SK-N-SH (cell line): Measurements from ENCODE around the gene COL4A2. TPM values are rescaled to one million over a fixed set of nuclear protein-coding genes. Genes with fewer than 3 reads are reported as not detected.

ENCODE experiments used
- CTCF ChIA-PET: fragments of 300-600, 350-600 bp; formaldehyde crosslinking; extraction: SDS; loops from one replicate; lab custom pipeline; 2021; lab: Yijun Ruan, JAX
- POLR2A ChIA-PET: fragments of 350-600 bp; sonication (Branson Sonifier 250); formaldehyde crosslinking; extraction: SDS; loops from one replicate; lab custom pipeline; 2020; ENCODE audit warnings: antibody characterized with exemption, inconsistent platforms; lab: Yijun Ruan, JAX
- DNase-seq: peaks from one replicate; pipeline ENCODE4 v3.0.0; 2012
- H2AFZ ChIP-seq: fragments of 200-600 bp; sonication (generic); 2 replicates; pipeline ENCODE4 v1.8.1; 2016; ENCODE audit warnings: antibody characterized with exemption, mild to moderate bottlenecking, low read depth
- H3F3A ChIP-seq: fragments of 200-600 bp; sonication (generic); replicated peaks from 2 replicates; pipeline ENCODE3; 2016; ENCODE audit warnings: antibody characterized with exemption, mild to moderate bottlenecking; ENCODE audit not compliant: insufficient read depth
- H3K27ac ChIP-seq, 2 experiments: fragments of 200-500 bp in 1 of 2; fragments of 200-600 bp in 1 of 2; sonication (Bioruptor generic) in 1 of 2; sonication (generic), shearing (Covaris generic) in 1 of 2; 2 replicates each; pipeline versions ENCODE4 v1.5.1 to v1.6.1; 2014 to 2016; ENCODE audit warnings: low read depth in 2 of 2, inconsistent platforms in 1 of 2, low read length in 1 of 2, mild to moderate bottlenecking in 1 of 2, mixed read lengths in 1 of 2
- H3K27me3 ChIP-seq: fragments of 200-600 bp; sonication (generic), shearing (Covaris generic); 2 replicates; pipeline ENCODE4 v1.6.1; 2016; ENCODE audit warnings: mixed run types; ENCODE audit not compliant: insufficient read depth
- H3K36me3 ChIP-seq, 2 experiments: fragments of 200-500 bp in 1 of 2; fragments of 200-600 bp in 1 of 2; sonication (Bioruptor generic) in 1 of 2; sonication (generic) in 1 of 2; replicated peaks in 1 of 2; 2 replicates each; pipeline versions ENCODE3 to v1.5.1; 2014 to 2016; ENCODE audit warnings: low read length in 1 of 2, mild to moderate bottlenecking in 1 of 2; ENCODE audit not compliant: insufficient read depth in 2 of 2, control insufficient read depth in 1 of 2
- H3K4me1 ChIP-seq, 2 experiments: fragments of 200-500 bp in 1 of 2; fragments of 200-600 bp in 1 of 2; sonication (Bioruptor generic) in 1 of 2; sonication (generic), shearing (Covaris generic) in 1 of 2; 2 replicates each; pipeline versions ENCODE4 v1.5.1 to v1.6.1; 2014 to 2016; ENCODE audit warnings: low read depth in 1 of 2, low read length in 1 of 2, mixed run types in 1 of 2; ENCODE audit not compliant: insufficient read depth in 2 of 2, control insufficient read depth in 1 of 2
- H3K4me2 ChIP-seq: fragments of 200-600 bp; sonication (generic), shearing (Covaris generic); 2 replicates; pipeline ENCODE4 v1.6.1; 2017; ENCODE audit warnings: mixed run types
- H3K4me3 ChIP-seq, 2 experiments: fragments of 200-500 bp in 1 of 2; fragments of 200-600 bp in 1 of 2; sonication (Bioruptor generic) in 1 of 2; sonication (generic), shearing (Covaris generic) in 1 of 2; 2 replicates each; pipeline versions ENCODE4 v1.5.1 to v1.8.1; 2014 to 2016; ENCODE audit warnings: low read depth in 2 of 2, inconsistent platforms in 1 of 2, low read length in 1 of 2, mild to moderate bottlenecking in 1 of 2, mixed read lengths in 1 of 2, moderate library complexity in 1 of 2
- H3K79me2 ChIP-seq: fragments of 200-600 bp; sonication (generic); 2 replicates; pipeline ENCODE4 v1.8.1; 2017; ENCODE audit warnings: mild to moderate bottlenecking; ENCODE audit not compliant: insufficient read depth
- H3K9ac ChIP-seq: fragments of 200-600 bp; sonication (generic); 2 replicates; pipeline ENCODE4 v1.6.1; 2017; ENCODE audit warnings: mixed run types
- H3K9me2 ChIP-seq: fragments of 200-600 bp; sonication (generic); 2 replicates; pipeline ENCODE4 v1.6.1; 2017; ENCODE audit warnings: mixed run types
- H3K9me3 ChIP-seq: fragments of 200-600 bp; sonication (generic); 2 replicates; pipeline ENCODE4 v1.6.1; 2017; ENCODE audit warnings: mixed run types, mild to moderate bottlenecking, moderate library complexity
- H4K20me1 ChIP-seq: fragments of 200-600 bp; sonication (generic); 2 replicates; pipeline ENCODE4 v1.6.1; 2017; ENCODE audit warnings: mild to moderate bottlenecking, mixed run types; ENCODE audit not compliant: insufficient read depth
- EP300 ChIP-seq, 2 experiments: IDR thresholded peaks; 2 replicates each; pipeline versions ENCODE4 v1.4.0 to v1.6.1; 2012; ENCODE audit warnings: borderline replicate concordance in 1 of 2, low read depth in 1 of 2, low read length in 1 of 2
- EZH2phosphoT487 ChIP-seq: fragments of 200-600 bp; sonication (generic); IDR thresholded peaks from 2 replicates; pipeline ENCODE4 v1.6.1; 2017; ENCODE audit warnings: low read depth, mixed run types, mild to moderate bottlenecking, antibody characterized with exemption, moderate library complexity, borderline replicate concordance
- FOXJ3 ChIP-seq: sonication (generic); formaldehyde crosslinking; IDR thresholded peaks from 2 replicates; pipeline ENCODE4 v1.5.1; 2020; ENCODE audit warnings: mild to moderate bottlenecking, missing genetic modification reagents
- FOXM1 ChIP-seq: IDR thresholded peaks from 2 replicates; pipeline ENCODE4 v1.4.0; 2012; ENCODE audit warnings: low read depth, mild to moderate bottlenecking
- GATA2 ChIP-seq: sonication (generic); formaldehyde crosslinking; IDR thresholded peaks from 2 replicates; pipeline ENCODE4 v1.5.0; 2020; ENCODE audit warnings: mild to moderate bottlenecking, missing genetic modification reagents
- POLR2AphosphoS5 ChIP-seq: IDR thresholded peaks from 2 replicates; pipeline ENCODE4 v1.6.1; 2012; ENCODE audit warnings: low read depth, low read length
- RAD21 ChIP-seq: IDR thresholded peaks from 2 replicates; pipeline ENCODE4 v1.6.1; 2012; ENCODE audit warnings: mild to moderate bottlenecking, low read length
- RCOR1 ChIP-seq: fragments of 150-350 bp; IDR thresholded peaks from 2 replicates; pipeline ENCODE4 v1.6.1; 2017; ENCODE audit warnings: antibody characterized with exemption, low read length
- WGBS: methylation state at CpG from one replicate; pipeline ENCODE4 v1.1.6; 2017; ENCODE audit warnings: low lambda C conversion rate; 5-methylcytosine and 5-hydroxymethylcytosine counted together
- polyA plus RNA-seq, 3 experiments: library from polyadenylated mRNA; depleted of rRNA; stranded (reverse); fragments of >200 nt; gene quantifications; 2 replicates each; pipeline ENCODE4 v1.2.3, GENCODE V29; 2012
- TF ChIP-seq, protein P1 (sequence below): fragments of 200-600 bp; sonication (generic); IDR thresholded peaks from 2 replicates; pipeline ENCODE4 v1.6.1; 2017; ENCODE audit warnings: antibody characterized with exemption, mild to moderate bottlenecking, moderate library complexity
- TF ChIP-seq, protein P2 (sequence below): IDR thresholded peaks from 2 replicates; pipeline ENCODE4 v1.6.1; 2012; ENCODE audit warnings: mild to moderate bottlenecking, low read depth, low read length, moderate library complexity
- TF ChIP-seq, protein P3 (sequence below): IDR thresholded peaks from 2 replicates; pipeline ENCODE4 v1.4.0; 2012; ENCODE audit warnings: low read depth, borderline replicate concordance
- TF ChIP-seq, protein P4 (sequence below): fragments of 150-350 bp; IDR thresholded peaks from 2 replicates; pipeline ENCODE4 v1.6.1; 2017; ENCODE audit warnings: antibody characterized with exemption, low read length, low read depth, borderline replicate concordance
- TF ChIP-seq, protein P5 (sequence below): IDR thresholded peaks from 2 replicates; pipeline ENCODE4 v1.4.0; 2012; ENCODE audit warnings: low read depth, borderline replicate concordance

Gene COL4A2
- polyA plus RNA-seq, 1 of the 3 experiments (the other 2 are of a cell fraction): 137 TPM

DNA sequence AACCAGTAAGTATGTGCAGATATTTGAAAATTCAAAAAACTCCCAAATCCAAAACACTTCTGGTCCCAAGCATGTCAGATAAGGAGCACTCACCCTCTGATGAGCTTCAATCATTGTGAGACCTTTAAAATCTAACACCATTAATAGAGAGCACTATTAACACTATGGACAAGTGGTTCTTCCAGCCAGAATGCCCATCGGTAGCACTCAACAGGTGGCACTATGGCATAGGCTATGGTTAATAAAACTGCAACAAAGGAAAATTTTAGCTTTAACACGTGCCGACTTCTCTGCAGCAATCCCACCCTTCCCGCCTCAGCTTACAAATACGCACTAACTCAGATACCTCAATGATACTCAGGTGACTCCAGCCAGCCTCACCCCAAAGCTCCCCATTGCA is 62.3 kb downstream of the COL4A2 start:
- Histone ChIP-seq H3K27me3 (no peaks in the 10 kb centered on the region), H3F3A (peaks cover 34% of the 10 kb centered on the region), H3K36me3 (no peaks in the 10 kb centered on the region), H3K4me2 (no peak overlapping the region), H3K4me1 (peaks cover 24 to 48% of the 10 kb centered on the region in 2 experiments), H3K9ac (no peak overlapping the region), H2AFZ (no peak overlapping the region), H3K27ac (no peak overlapping the region), H3K4me3 (no peak overlapping the region), H3K79me2 (peaks cover 50% of the 10 kb centered on the region), H3K9me2 (no peaks in the 10 kb centered on the region), H3K9me3 (no peaks in the 10 kb centered on the region), H4K20me1 (no peaks in the 10 kb centered on the region)
- CTCF ChIA-PET: interaction anchor here (0.9 to 2.3 kb wide), 7 partner anchors 14 to 146 kb away, joined by 3 to 9 read pairs (median 4); no protein-coding TSS in a partner anchor
- no peak for DNase-seq
- POLR2A ChIA-PET: interaction anchor here (1.0 kb wide), 1 partner anchor 65 kb away, joined by 3 read pairs; no protein-coding TSS in a partner anchor
- 91% methylated on average over 5 of the region's 5 CpGs for WGBS
- TF ChIP-seq, protein P1, sequence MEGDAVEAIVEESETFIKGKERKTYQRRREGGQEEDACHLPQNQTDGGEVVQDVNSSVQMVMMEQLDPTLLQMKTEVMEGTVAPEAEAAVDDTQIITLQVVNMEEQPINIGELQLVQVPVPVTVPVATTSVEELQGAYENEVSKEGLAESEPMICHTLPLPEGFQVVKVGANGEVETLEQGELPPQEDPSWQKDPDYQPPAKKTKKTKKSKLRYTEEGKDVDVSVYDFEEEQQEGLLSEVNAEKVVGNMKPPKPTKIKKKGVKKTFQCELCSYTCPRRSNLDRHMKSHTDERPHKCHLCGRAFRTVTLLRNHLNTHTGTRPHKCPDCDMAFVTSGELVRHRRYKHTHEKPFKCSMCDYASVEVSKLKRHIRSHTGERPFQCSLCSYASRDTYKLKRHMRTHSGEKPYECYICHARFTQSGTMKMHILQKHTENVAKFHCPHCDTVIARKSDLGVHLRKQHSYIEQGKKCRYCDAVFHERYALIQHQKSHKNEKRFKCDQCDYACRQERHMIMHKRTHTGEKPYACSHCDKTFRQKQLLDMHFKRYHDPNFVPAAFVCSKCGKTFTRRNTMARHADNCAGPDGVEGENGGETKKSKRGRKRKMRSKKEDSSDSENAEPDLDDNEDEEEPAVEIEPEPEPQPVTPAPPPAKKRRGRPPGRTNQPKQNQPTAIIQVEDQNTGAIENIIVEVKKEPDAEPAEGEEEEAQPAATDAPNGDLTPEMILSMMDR: 0 out of 2 replicates have a peak, but pooled peaks have one; percentile 16
- TF ChIP-seq EZH2phosphoT487 (no peak), FOXM1 (no peak)

DNA sequence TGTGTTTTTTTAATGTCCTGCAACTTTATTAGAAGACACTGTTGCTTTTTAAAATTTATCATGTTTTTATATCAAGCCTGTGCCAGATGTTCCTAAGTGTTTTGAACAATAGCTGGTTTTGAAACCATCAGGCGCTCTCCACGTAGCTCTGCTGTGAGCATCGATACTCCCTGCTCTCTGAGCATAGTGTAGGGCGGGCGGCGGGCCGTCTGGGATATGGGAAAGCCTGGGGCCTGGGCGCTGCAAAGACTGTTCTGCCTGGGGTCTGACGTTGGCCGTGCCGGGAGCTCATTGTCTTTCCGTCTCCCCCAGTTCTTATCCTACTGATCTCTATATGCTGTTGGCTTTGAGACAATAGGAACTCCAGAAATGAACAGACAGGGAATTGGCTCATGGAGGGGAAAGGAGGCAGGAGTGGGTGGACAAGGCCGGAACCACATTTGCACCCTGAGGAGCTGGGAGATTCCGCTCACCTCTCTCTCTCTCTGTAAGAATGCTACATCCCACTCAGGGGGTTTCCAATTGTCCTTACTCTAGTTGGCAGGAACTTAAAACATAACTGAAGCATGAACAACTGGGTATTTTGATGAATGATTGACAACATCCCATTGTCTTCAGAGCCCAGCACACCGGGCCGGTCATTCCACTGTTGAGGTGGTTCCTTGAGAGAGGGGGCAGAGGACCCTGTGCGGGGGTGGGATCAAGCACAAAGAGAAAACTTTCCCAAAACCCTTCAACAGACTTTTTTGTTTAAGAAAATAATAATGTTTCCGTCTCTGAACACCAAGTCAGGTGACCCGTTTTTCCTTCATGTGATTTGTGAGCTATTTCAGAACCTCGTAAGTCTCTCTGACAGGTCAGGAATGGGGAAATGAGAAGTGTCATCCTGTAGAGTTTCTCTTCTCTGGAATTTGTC is 64.7 kb downstream of the COL4A2 start:
- peak overlapping the region; percentile 79 for H3K4me2 ChIP-seq
- H3F3A ChIP-seq: peaks cover 29% of the 10 kb centered on the region
- peak; percentile 76 for DNase-seq
- CTCF ChIA-PET: interaction anchor here (0.6 to 2.4 kb wide), 11 partner anchors 9 to 222 kb away, joined by 3 to 13 read pairs (median 4); no protein-coding TSS in a partner anchor
- H3K9me3 ChIP-seq: no peaks in the 10 kb centered on the region
- H3K4me3 ChIP-seq: peak overlapping the region in 1 of 2 experiments; percentile 41; a peak in 2 of 4 replicates
- peak overlapping the region; percentile 67; the same call in 1 of the 2 replicates for H2AFZ ChIP-seq
- peak overlapping the region; percentile 86 to 98 for H3K27ac ChIP-seq
- POLR2A ChIA-PET: interaction anchor here (1.0 to 1.2 kb wide), 2 partner anchors 63 to 66 kb away, joined by 4 to 10 read pairs; no protein-coding TSS in a partner anchor
- peaks cover 66% of the 10 kb centered on the region for H3K79me2 ChIP-seq
- peaks cover 24 to 57% of the 10 kb centered on the region in 2 experiments for H3K4me1 ChIP-seq
- H3K9me2 ChIP-seq: no peaks in the 10 kb centered on the region
- peak overlapping the region; percentile 62 for H3K9ac ChIP-seq
- H3K36me3 ChIP-seq: no peaks in the 10 kb centered on the region
- 20% methylated on average over 19 of the region's 20 CpGs for WGBS
- H3K27me3 ChIP-seq: no peaks in the 10 kb centered on the region
- no peaks in the 10 kb centered on the region for H4K20me1 ChIP-seq
- TF ChIP-seq, protein P2, sequence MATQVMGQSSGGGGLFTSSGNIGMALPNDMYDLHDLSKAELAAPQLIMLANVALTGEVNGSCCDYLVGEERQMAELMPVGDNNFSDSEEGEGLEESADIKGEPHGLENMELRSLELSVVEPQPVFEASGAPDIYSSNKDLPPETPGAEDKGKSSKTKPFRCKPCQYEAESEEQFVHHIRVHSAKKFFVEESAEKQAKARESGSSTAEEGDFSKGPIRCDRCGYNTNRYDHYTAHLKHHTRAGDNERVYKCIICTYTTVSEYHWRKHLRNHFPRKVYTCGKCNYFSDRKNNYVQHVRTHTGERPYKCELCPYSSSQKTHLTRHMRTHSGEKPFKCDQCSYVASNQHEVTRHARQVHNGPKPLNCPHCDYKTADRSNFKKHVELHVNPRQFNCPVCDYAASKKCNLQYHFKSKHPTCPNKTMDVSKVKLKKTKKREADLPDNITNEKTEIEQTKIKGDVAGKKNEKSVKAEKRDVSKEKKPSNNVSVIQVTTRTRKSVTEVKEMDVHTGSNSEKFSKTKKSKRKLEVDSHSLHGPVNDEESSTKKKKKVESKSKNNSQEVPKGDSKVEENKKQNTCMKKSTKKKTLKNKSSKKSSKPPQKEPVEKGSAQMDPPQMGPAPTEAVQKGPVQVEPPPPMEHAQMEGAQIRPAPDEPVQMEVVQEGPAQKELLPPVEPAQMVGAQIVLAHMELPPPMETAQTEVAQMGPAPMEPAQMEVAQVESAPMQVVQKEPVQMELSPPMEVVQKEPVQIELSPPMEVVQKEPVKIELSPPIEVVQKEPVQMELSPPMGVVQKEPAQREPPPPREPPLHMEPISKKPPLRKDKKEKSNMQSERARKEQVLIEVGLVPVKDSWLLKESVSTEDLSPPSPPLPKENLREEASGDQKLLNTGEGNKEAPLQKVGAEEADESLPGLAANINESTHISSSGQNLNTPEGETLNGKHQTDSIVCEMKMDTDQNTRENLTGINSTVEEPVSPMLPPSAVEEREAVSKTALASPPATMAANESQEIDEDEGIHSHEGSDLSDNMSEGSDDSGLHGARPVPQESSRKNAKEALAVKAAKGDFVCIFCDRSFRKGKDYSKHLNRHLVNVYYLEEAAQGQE: peak; percentile 29; the same call in 1 of the 2 replicates
- peak; percentile 30; the same call in 1 of the 2 replicates for TF ChIP-seq RAD21
- TF ChIP-seq, protein P3, sequence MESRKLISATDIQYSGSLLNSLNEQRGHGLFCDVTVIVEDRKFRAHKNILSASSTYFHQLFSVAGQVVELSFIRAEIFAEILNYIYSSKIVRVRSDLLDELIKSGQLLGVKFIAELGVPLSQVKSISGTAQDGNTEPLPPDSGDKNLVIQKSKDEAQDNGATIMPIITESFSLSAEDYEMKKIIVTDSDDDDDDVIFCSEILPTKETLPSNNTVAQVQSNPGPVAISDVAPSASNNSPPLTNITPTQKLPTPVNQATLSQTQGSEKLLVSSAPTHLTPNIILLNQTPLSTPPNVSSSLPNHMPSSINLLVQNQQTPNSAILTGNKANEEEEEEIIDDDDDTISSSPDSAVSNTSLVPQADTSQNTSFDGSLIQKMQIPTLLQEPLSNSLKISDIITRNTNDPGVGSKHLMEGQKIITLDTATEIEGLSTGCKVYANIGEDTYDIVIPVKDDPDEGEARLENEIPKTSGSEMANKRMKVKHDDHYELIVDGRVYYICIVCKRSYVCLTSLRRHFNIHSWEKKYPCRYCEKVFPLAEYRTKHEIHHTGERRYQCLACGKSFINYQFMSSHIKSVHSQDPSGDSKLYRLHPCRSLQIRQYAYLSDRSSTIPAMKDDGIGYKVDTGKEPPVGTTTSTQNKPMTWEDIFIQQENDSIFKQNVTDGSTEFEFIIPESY: no peak
- TF ChIP-seq POLR2AphosphoS5: 0 out of 2 replicates have a peak, but pooled peaks have one; percentile 38
- 0 out of 2 replicates have a peak, but pooled peaks have one; percentile 26 for TF ChIP-seq FOXJ3 (CRISPR knock-in tag)
- peak; percentile 21 to 84; a peak in 3 of 4 replicates for TF ChIP-seq EP300 (IDR thresholded peaks at IDR 0.05; ENCODE audit: borderline replicate concordance in 1 of 2, low read depth in 1 of 2, low read length in 1 of 2)
- TF ChIP-seq RCOR1: peak; percentile 72; the same call in 1 of the 2 replicates
- peak; percentile 87 for TF ChIP-seq GATA2 (CRISPR knock-in tag)
- TF ChIP-seq, protein P4, sequence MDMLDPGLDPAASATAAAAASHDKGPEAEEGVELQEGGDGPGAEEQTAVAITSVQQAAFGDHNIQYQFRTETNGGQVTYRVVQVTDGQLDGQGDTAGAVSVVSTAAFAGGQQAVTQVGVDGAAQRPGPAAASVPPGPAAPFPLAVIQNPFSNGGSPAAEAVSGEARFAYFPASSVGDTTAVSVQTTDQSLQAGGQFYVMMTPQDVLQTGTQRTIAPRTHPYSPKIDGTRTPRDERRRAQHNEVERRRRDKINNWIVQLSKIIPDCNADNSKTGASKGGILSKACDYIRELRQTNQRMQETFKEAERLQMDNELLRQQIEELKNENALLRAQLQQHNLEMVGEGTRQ: 0 out of 2 replicates have a peak, but pooled peaks have one; percentile 33
- TF ChIP-seq, protein P5, sequence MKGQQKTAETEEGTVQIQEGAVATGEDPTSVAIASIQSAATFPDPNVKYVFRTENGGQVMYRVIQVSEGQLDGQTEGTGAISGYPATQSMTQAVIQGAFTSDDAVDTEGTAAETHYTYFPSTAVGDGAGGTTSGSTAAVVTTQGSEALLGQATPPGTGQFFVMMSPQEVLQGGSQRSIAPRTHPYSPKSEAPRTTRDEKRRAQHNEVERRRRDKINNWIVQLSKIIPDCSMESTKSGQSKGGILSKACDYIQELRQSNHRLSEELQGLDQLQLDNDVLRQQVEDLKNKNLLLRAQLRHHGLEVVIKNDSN: peak; percentile 69
